22Rv1 (cell line): ENCODE results near the gene RCVRN.

Experiments
- H3K27ac ChIP-seq: fragments of 450-650 bp; 2 replicates; pipeline ENCODE4 v1.5.1; 2017
- ZFX ChIP-seq: fragments of 450-650 bp; IDR thresholded peaks from 2 replicates; pipeline ENCODE4 v1.6.1; 2017; ENCODE audit warnings: antibody characterized with exemption, borderline replicate concordance
- TF ChIP-seq, protein P1 (sequence below): fragments of 450-650 bp; IDR thresholded peaks from 2 replicates; pipeline ENCODE4 v1.5.1; 2017; ENCODE audit warnings: mild to moderate bottlenecking

The RCVRN gene

DNA sequence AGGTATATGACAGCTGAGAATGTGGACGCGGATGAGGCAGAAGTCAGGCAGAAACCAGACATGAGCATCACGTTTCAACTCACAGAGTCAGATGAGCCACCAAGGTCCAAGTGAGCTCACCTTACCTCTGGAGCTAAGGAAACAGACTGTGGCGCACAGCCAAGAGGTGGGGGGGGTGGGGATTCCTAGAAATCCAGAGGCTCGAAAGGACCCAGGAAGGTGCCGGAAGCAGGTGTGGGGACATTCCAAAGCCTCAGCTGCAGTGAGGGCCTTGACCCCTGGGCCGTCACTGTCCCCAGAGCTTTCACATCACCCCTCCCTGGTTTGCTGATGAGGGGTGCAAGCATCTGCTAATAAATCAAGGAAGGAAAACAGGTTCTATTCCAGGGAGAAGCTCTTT, 29.3 kb upstream of the RCVRN start:
- TF ChIP-seq, protein P1, sequence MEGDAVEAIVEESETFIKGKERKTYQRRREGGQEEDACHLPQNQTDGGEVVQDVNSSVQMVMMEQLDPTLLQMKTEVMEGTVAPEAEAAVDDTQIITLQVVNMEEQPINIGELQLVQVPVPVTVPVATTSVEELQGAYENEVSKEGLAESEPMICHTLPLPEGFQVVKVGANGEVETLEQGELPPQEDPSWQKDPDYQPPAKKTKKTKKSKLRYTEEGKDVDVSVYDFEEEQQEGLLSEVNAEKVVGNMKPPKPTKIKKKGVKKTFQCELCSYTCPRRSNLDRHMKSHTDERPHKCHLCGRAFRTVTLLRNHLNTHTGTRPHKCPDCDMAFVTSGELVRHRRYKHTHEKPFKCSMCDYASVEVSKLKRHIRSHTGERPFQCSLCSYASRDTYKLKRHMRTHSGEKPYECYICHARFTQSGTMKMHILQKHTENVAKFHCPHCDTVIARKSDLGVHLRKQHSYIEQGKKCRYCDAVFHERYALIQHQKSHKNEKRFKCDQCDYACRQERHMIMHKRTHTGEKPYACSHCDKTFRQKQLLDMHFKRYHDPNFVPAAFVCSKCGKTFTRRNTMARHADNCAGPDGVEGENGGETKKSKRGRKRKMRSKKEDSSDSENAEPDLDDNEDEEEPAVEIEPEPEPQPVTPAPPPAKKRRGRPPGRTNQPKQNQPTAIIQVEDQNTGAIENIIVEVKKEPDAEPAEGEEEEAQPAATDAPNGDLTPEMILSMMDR = no peak
- TF ChIP-seq ZFX = no peak
- H3K27ac ChIP-seq = no peak overlapping the region

DNA sequence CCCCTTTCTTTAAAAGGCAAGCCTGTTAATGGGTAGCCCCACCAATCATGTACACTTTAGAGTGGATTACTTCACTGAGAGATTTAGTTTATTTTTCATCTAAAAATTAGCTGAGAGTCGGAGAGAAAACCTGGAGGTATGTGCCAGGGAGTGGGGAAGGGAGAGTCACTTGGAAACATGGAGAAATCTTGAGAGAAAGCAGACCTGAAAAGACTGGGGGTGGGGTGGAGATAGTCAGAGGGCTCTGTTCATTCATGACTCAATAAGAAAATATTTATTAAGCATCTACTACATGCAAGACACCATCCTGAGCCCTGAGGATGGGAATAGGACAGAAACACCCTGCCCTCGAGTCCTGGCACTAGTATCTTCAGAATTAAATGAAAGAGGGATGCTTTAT, 27.4 kb upstream of the RCVRN start:
- no peak overlapping the region for H3K27ac ChIP-seq
- no peak for TF ChIP-seq ZFX
- TF ChIP-seq, protein P1 = no peak

DNA sequence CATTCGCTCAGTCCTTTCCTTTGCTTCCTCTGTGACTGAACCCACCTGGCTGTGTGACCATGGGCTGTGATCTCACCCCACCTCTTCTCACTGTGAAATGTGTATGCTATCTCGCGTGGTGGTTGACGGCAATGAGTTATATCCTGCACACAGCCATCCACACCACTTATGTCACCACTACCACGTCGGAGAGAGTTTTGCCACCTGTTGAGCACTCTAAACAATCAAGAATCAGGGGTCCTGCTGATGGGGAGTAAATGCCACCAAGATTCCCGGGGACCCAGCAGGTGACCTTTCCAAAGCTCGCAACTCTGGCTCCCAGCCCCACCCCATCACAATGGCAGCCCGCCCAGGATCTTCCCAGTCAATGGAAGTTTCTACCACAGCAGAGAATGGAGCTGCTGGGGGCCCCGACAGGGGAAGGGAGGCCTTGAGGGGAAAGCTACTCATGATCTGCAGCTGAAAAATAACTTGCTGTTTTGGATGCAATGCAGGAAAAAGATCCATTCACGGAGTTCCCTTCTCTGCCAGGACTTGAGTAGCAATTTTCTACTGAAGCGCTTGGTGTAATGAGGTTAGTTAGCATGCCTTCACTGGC, 26.2 kb upstream of the RCVRN start:
- no peak overlapping the region for H3K27ac ChIP-seq
- TF ChIP-seq ZFX = no peak
- TF ChIP-seq, protein P1 = no peak

DNA sequence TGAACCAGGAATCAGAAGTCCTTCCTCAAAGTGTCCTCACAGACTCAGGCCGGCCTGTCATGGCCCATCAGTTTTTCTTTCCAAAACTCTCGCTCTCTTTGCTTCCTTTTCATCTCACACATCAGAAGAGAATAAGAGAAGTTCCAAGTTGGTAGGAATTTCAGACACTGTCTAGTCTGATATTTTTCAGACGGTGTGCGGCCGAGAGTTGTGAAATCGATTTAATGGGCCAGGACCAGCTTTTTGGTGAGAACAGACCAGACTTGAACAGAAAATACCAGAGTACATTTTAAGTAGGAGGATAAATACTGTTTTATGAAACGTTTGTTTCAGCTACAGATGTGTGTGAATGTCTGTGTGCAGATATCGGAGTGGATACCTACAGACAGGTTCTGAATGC, 24.8 kb upstream of the RCVRN start:
- no peak overlapping the region for H3K27ac ChIP-seq
- no peak for TF ChIP-seq ZFX
- TF ChIP-seq, protein P1 = no peak

DNA sequence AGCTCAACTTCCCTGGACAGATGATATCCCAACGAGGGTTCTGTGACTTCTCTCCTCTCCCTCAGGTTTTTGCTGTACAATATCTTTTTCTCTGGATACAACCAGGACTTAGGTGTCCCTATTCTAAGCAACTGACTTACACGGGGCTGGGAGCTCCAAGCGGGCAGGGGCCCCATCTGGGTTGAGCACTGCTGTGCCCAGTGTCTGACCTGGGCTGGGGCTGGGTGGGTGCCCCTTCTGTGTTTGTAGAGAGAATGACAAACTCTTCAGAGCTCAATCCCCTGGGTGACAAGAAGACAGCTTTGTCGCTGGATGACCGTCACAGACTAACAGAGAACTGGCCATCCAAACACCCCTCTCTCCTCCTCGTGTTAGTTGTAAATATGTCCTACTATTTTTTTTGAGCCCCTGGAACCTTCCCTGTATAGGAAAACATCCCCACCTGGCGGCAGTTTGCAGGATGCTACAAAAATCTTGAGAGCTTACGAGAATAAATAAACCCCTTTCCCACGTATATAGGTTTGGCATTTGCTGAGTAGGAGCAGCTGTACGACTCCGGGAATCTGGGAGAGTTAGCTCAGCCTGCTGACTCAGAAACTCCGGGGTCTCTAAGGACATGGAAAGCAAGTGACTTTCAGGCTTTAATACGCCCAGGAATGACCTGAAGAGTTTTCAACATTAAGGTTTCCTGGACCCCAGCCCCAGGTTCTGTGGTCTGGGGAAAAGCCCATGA, 23.7 kb upstream of the RCVRN start:
- no peak overlapping the region for H3K27ac ChIP-seq
- TF ChIP-seq, protein P1 = peak; percentile 55
- TF ChIP-seq ZFX = no peak

DNA sequence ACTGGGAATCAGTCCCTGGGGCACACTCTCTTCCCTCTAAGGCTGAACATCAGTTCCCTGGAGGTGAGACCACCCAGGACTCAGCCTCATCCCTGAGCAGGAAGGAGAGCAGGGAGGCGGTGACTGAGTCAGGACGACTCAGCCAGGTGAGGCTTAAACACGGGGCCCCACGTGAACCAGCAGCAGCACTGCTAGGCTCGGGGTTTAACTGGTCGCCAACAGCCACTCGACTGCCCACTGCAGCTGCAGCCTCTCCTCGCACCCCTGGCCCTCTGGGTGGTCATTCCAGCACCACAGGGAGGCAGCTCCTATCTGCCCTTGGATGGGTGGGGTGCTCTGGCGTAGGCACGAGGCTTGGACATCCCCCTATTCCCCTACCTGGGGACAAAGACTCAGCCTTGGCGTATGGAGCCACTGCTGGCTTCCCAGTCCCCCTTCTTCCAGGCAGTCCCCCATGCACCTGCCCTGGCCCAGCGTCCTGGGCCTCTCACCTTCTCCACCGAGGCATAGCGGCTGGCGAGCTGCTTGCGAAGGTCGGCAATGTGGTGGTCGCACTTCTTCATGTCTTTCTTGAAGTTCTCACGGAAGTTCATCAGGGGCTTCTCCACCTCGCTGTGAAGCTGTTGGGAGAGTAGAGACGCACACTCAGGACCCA, 21.2 kb upstream of the RCVRN start:
- TF ChIP-seq, protein P1 = no peak
- no peak for TF ChIP-seq ZFX
- H3K27ac ChIP-seq = no peak overlapping the region

DNA sequence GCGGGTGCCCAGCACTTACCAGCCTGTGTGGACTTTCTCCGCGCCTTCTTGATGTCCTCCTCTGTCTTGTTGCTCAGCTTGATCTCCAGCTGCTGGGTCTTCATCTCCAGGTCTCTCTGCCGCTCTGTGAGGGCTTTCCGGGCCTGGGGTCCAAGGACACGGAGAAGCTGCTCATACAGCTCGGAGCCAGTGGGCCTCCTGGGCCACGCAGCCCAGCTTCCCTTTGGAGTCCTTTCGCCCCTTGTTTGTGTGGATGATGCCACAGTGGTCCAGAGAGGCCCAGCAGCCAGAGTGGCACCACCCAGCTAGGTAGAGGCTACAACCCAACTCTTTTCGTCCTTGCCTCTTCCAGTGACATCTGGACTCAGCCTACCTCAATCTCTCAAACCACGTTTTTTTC, 20.4 kb upstream of the RCVRN start:
- H3K27ac ChIP-seq = no peak overlapping the region
- TF ChIP-seq, protein P1 = no peak
- TF ChIP-seq ZFX = no peak
